GM10266 (cell line): Measurements from ENCODE around the gene TNNI3.
"Not testable (repeated sequence)": the region's sequence is repeated elsewhere in the genome, so short reads cannot be mapped to it uniquely, and the experiment has no call there.

Source experiments
- DNase-seq: peaks from one replicate; pipeline ENCODE4 v3.0.0; 2012; ENCODE audit errors: extremely low spot score
- CTCF ChIP-seq: IDR thresholded peaks from 2 replicates; pipeline ENCODE4 v1.5.1; 2012; ENCODE audit warnings: mild to moderate bottlenecking, low read depth; ENCODE audit not compliant: control insufficient read depth, insufficient read depth; ENCODE audit errors: missing control alignments

The TNNI3 gene

GRCh38 chr19:55109527-55110291 lies 47.8 kb downstream of the TNNI3 start:
- no peak for TF ChIP-seq CTCF
- DNase-seq: no peak

GRCh38 chr19:55107252-55107651 lies 50.3 kb downstream of the TNNI3 start:
- DNase-seq: not testable (repeated sequence)

- TF ChIP-seq CTCF: no peak
- no peak for DNase-seq
Measured at GRCh38 chr19:55106591-55106990, 50.9 kb downstream of the TNNI3 start.

- no peak for TF ChIP-seq CTCF
- no peak for DNase-seq
Measured at GRCh38 chr19:55105237-55105636, 52.3 kb downstream of the TNNI3 start.

GRCh38 chr19:55103190-55103589 lies 54.3 kb downstream of the TNNI3 start:
- no peak for TF ChIP-seq CTCF
- DNase-seq: no peak
